Spleen (tissue), 7 donors: ENCODE measurements around the gene SLC13A4.

Experiments used
- CTCF ChIP-seq, 11 experiments: fragments of 200-600 bp in 7 of 11; fragments of 450-650 bp in 4 of 11; sonication (generic) in 4 of 11; IDR thresholded peaks in 8 of 11; conservative IDR thresholded peaks in 3 of 11; 1 replicate in 7 of 11; 2 replicates in 4 of 11; pipeline versions ENCODE4 v1.4.0 to v1.8.0; 2016 to 2021; ENCODE audit warnings: antibody characterized with exemption in 11 of 11, inconsistent platforms in 4 of 11, mild to moderate bottlenecking in 1 of 11
- POLR2A ChIP-seq, 3 donors: fragments of 450-650 bp; IDR thresholded peaks; one replicate each; pipeline ENCODE4 v1.5.1; 2017; ENCODE audit warnings: antibody characterized with exemption in 3 of 3, mild to moderate bottlenecking in 1 of 3
- POLR2AphosphoS5 ChIP-seq, 3 donors: sonication (generic); formaldehyde crosslinking; IDR thresholded peaks; one replicate each; pipeline ENCODE4 v1.5.1; 2017; ENCODE audit warnings: antibody characterized with exemption in 3 of 3
- donor health status: DM: no; HTN: no; CAD: no; lungs with moderate emphysema.
- donor health status: DM: no; HTN: no; CAD: no.
- donor health status: DM: no; HTN: no; CAD: no.

GRCh38 chr7:135687466-135687865 is 40.5 kb downstream of the SLC13A4 start:
- TF ChIP-seq CTCF (IDR thresholded peaks at IDR 0.05 in 8 of 11, conservative IDR thresholded peaks at IDR 0.05 in 3 of 11) (no peak), POLR2A (IDR thresholded peaks at IDR 0.05) (no peak), POLR2AphosphoS5 (IDR thresholded peaks at IDR 0.05) (no peak)
